ENCODE measurements around the gene SEC24D. TPM values are rescaled to one million over a fixed set of nuclear protein-coding genes. Genes with fewer than 3 reads are reported as not detected.

SEC24D gene
- total and polyA plus RNA-seq, 9 of the 15 experiments (the other 6 are each of a cell fraction or from before 2014, with no cell fraction given): 7.1 to 22.5 (median 11.3) TPM

- in situ Hi-C loops (cut with MboI) (no loop called here), intact Hi-C loops (cut with micrococcal nuclease) (no loop called here)
- DNase-seq (ENCODE audit: extremely low read depth in 1 of 4, low spot score in 3 of 4) (no peak), ATAC-seq (no peak), FAIRE-seq (no peak)
- Histone ChIP-seq H4K20me1 (replicated peaks; ENCODE audit: control insufficient read depth, insufficient read depth, low read length) (0 out of 2 replicates have a peak, but pooled peaks cover 6% of the 10 kb centered on the region), H3K27me3 (ENCODE audit: control insufficient read depth in 2 of 2, insufficient read depth in 2 of 2, low read length in 2 of 2) (no peaks in the 10 kb centered on the region), H3K9ac (ENCODE audit: insufficient read depth in 1 of 2, low read depth in 2 of 2, low read length in 2 of 2) (no peak overlapping the region), H2AFZ (ENCODE audit: low read depth, low read length) (no peak overlapping the region), H3K36me3 (ENCODE audit: control insufficient read depth, insufficient read depth, low read length) (no peaks in the 10 kb centered on the region; the same call in 2 of the 3 replicates), H3K4me1 (replicated peaks in 1 of 2; ENCODE audit: control insufficient read depth in 2 of 2, insufficient read depth in 2 of 2, low read length in 2 of 2) (no peaks in the 10 kb centered on the region), H3K9me1 (ENCODE audit: control insufficient read depth, insufficient read depth, low read length) (no peaks in the 10 kb centered on the region), H3K27ac (ENCODE audit: extremely low read depth, low read depth, low read length) (no peak overlapping the region), H3K9me3 (replicated peaks; ENCODE audit: control insufficient read depth, insufficient read depth, low read depth, low read length) (no peaks in the 10 kb centered on the region), H3K4me3 (no peak overlapping the region), H3K79me2 (ENCODE audit: control insufficient read depth, insufficient read depth, low read length) (no peaks in the 10 kb centered on the region), H3K4me2 (ENCODE audit: insufficient read depth, low read length) (no peak overlapping the region)
- no TSS peak for BruUV-seq (replicated peaks)
- ChIA-PET POLR2A (interaction anchor here (0.9 kb wide), 1 partner anchor 14 kb away, joined by 3 read pairs; no protein-coding TSS in a partner anchor), CTCF (ENCODE audit: low intra/inter-chr PET ratio) (no interaction called here)
- WGBS (ENCODE audit: insufficient coverage, low coverage, missing lambda C conversion rate): 58% methylated on average over 3 of the region's 3 CpGs
- TF ChIP-seq RBM39 (optimal IDR thresholded peaks at IDR 0.05; ENCODE audit: low read depth, low read length) (no peak), SRSF7 (optimal IDR thresholded peaks at IDR 0.05; ENCODE audit: low read depth, low read length) (no peak), NUFIP1 (IDR thresholded peaks at IDR 0.05; ENCODE audit: partially characterized antibody) (no peak), ZNF518B (CRISPR knock-in tag; IDR thresholded peaks at IDR 0.05) (no peak), MAX (CRISPR knock-in tag; IDR thresholded peaks at IDR 0.05) (no peak), ATF6 (CRISPR knock-in tag; IDR thresholded peaks at IDR 0.05) (no peak), ZBTB34 (CRISPR knock-in tag; IDR thresholded peaks at IDR 0.05) (no peak), E2F5 (CRISPR knock-in tag; IDR thresholded peaks at IDR 0.05) (no peak), DMBX1 (CRISPR knock-in tag; IDR thresholded peaks at IDR 0.05; ENCODE audit: borderline replicate concordance) (no peak), ZHX1 (conservative IDR thresholded peaks at IDR 0.05; ENCODE audit: low read length) (no peak), ZNF75A (CRISPR knock-in tag; IDR thresholded peaks at IDR 0.05) (no peak)
These were observed 60.9 kb downstream of the SEC24D start for GRCh38 chr4:118774989-118775388.
